ENCODE data around the gene CDKN1A.

Gene CDKN1A

GRCh38 chr6:36634317-36635108 is 44.0 kb upstream of the CDKN1A start:
- H3K4me3 ChIP-seq (ENCODE audit: low read depth, low read length) = no peak overlapping the region
- TF ChIP-seq, protein P1, sequence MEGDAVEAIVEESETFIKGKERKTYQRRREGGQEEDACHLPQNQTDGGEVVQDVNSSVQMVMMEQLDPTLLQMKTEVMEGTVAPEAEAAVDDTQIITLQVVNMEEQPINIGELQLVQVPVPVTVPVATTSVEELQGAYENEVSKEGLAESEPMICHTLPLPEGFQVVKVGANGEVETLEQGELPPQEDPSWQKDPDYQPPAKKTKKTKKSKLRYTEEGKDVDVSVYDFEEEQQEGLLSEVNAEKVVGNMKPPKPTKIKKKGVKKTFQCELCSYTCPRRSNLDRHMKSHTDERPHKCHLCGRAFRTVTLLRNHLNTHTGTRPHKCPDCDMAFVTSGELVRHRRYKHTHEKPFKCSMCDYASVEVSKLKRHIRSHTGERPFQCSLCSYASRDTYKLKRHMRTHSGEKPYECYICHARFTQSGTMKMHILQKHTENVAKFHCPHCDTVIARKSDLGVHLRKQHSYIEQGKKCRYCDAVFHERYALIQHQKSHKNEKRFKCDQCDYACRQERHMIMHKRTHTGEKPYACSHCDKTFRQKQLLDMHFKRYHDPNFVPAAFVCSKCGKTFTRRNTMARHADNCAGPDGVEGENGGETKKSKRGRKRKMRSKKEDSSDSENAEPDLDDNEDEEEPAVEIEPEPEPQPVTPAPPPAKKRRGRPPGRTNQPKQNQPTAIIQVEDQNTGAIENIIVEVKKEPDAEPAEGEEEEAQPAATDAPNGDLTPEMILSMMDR (IDR thresholded peaks at IDR 0.05; ENCODE audit: low read depth, low read length) = no peak
- TF ChIP-seq POLR2A (IDR thresholded peaks at IDR 0.05; ENCODE audit: extremely low read depth, insufficient read length) (no peak), MYC (IDR thresholded peaks at IDR 0.05; ENCODE audit: low read depth, low read length) (no peak)
- TF ChIP-seq, protein P2, sequence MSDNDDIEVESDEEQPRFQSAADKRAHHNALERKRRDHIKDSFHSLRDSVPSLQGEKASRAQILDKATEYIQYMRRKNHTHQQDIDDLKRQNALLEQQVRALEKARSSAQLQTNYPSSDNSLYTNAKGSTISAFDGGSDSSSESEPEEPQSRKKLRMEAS (IDR thresholded peaks at IDR 0.05; ENCODE audit: low read depth, low read length) = no peak
- no peak for DNase-seq (ENCODE audit: low read depth)

GRCh38 chr6:36636283-36636682 is 42.2 kb upstream of the CDKN1A start:
- TF ChIP-seq, protein P1 (IDR thresholded peaks at IDR 0.05; ENCODE audit: low read depth, low read length) = no peak
- TF ChIP-seq MYC (IDR thresholded peaks at IDR 0.05; ENCODE audit: low read depth, low read length) (no peak), POLR2A (IDR thresholded peaks at IDR 0.05; ENCODE audit: extremely low read depth, insufficient read length) (no peak)
- TF ChIP-seq, protein P2 (IDR thresholded peaks at IDR 0.05; ENCODE audit: low read depth, low read length) = no peak
- no peak overlapping the region for H3K4me3 ChIP-seq (ENCODE audit: low read depth, low read length)
- no peak for DNase-seq (ENCODE audit: low read depth)

DNA sequence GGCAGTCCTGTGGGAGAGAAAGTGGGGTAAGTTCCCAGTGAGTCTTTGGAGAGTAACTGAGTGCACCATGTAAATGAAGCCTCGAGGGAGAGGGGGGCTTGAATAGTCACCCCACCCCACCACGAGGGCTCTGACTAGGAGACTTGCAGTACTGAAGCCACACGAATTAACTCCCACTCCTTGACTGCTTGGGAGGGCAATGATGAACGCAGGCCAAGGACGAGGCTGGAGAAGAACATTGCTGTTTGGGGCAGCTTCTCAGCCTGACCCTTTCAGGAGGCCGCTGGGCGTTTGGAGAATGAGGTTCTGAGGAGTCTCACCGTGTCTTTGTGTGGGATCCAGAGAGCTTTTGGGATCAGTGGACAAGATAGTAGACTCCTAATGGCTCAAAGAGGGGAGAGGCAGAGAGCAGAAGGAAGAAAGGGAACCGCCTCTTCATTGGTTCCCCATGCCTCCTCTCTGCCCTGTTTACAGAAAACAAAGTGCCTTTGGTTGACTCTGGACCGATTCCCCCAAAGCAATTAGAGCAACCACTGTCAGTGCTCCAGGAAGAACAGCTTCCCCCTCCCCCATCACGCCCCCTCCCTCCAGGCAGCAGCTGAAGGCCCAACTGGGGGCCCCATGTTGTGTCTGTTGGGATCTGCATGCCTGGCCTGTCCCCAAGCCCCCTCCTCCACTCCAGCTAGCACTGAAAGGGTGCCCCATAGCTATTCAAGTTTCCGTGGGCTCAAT is 41.7 kb upstream of the CDKN1A start:
- H3K4me3 ChIP-seq (ENCODE audit: low read depth, low read length) = no peak overlapping the region
- no peak for DNase-seq (ENCODE audit: low read depth)
- TF ChIP-seq, protein P1 (IDR thresholded peaks at IDR 0.05; ENCODE audit: low read depth, low read length) = no peak
- TF ChIP-seq, protein P2 (IDR thresholded peaks at IDR 0.05; ENCODE audit: low read depth, low read length) = no peak
- TF ChIP-seq POLR2A (IDR thresholded peaks at IDR 0.05; ENCODE audit: extremely low read depth, insufficient read length) (no peak), MYC (IDR thresholded peaks at IDR 0.05; ENCODE audit: low read depth, low read length) (no peak)

GRCh38 chr6:36638579-36638978 is 39.9 kb upstream of the CDKN1A start:
- TF ChIP-seq, protein P2 (IDR thresholded peaks at IDR 0.05; ENCODE audit: low read depth, low read length) = no peak
- TF ChIP-seq, protein P1 (IDR thresholded peaks at IDR 0.05; ENCODE audit: low read depth, low read length) = no peak
- TF ChIP-seq POLR2A (IDR thresholded peaks at IDR 0.05; ENCODE audit: extremely low read depth, insufficient read length) (no peak), MYC (IDR thresholded peaks at IDR 0.05; ENCODE audit: low read depth, low read length) (no peak)
- H3K4me3 ChIP-seq (ENCODE audit: low read depth, low read length) = no peak overlapping the region
- no peak for DNase-seq (ENCODE audit: low read depth)

DNA sequence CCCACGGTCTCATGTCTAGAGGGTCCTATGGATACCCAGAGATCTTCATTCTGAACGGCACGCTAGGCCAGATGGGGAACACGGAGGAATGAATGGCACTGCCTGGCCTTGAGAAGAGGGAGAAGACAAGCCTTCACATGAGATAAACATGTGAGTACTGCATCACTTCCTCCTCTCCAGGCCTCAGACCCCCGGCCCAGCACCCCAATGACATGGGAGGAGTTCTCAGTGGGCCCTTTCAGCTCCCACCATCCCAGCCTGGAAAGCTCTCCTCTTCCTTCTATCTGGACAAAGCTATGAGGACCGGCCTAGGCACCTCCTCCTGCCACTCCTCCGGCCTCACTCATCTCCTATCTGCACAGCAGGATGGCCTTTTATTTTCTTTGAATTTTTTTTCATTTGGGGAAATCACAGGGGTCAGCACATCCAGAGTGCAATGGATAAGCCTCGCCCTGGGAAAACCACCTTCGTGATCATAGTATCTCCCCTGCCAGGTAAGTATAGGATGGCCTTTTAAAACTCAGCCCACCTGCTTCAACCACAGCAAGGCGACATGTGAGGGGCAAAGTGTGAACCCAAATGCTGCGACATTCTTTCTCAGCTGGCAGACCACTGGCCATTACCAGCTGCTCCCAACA is 39.2 kb upstream of the CDKN1A start:
- H3K4me3 ChIP-seq (ENCODE audit: low read depth, low read length) = no peak overlapping the region
- DNase-seq (ENCODE audit: low read depth) = no peak
- TF ChIP-seq POLR2A (IDR thresholded peaks at IDR 0.05; ENCODE audit: extremely low read depth, insufficient read length) = no peak
- TF ChIP-seq, protein P2 (IDR thresholded peaks at IDR 0.05; ENCODE audit: low read depth, low read length) = no peak
- TF ChIP-seq MYC (IDR thresholded peaks at IDR 0.05; ENCODE audit: low read depth, low read length) = no peak
- TF ChIP-seq, protein P1 (IDR thresholded peaks at IDR 0.05; ENCODE audit: low read depth, low read length) = no peak
